AML-193 (cell line): ENCODE measurements around the gene POLR3E.
"Not testable (repeated sequence)": the region's sequence is repeated elsewhere in the genome, so short reads cannot be mapped to it uniquely, and the experiment has no call there.

Experiments
- DNase-seq, 2 experiments: peaks; one replicate each; lab custom pipeline; 2025; lab: John Stamatoyannopoulos, UW

POLR3E gene

DNA sequence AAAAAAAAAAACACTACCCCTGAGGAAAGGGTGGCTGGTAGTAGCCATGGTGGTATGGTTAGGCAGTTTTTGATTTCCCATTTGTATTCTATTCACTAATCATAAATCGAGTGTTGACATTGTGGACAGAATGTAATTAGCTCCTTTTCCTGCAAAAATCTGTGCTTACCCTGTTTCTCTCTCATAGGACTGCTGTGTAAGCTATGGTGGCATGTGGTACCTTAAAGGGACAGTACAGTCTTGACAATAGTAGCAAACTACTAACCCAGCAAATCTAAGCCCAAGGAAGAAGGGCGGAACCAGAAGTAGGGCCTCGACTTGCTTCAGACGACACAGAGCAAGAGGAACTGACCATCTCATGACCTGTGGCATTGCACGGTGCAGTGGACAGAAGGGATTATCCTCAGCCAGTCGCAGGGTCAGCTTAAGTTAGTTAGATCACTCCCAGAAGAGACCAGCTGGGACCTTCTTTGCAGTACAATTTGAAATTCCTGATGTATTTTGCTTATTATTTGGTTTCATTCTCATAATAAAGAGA lies 36.3 kb downstream of the POLR3E start:
- DNase-seq = no peak

GRCh38 chr16:22335668-22336246 lies 38.5 kb downstream of the POLR3E start:
- DNase-seq = no peak

GRCh38 chr16:22336581-22336980 lies 39.4 kb downstream of the POLR3E start:
- DNase-seq = no peak

DNA sequence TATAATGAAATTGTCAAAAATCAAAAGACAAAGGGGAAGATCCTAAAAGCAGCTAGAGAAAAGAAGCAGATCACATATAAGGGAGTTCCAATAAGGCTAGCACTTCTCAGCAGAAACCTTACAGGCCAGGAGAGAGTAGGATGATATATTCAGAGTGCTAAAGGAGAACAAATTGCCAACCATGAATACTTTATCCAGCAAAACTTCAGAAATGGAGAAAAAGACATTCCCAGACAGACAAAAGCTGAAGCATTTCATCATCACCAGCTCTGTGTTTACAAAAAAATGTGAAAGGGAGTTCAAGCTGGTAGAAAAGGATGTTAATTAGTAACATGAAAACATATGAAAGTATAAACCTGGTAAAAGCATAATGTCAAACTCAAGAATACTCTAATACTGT lies 39.8 kb downstream of the POLR3E start:
- no peak for DNase-seq

DNA sequence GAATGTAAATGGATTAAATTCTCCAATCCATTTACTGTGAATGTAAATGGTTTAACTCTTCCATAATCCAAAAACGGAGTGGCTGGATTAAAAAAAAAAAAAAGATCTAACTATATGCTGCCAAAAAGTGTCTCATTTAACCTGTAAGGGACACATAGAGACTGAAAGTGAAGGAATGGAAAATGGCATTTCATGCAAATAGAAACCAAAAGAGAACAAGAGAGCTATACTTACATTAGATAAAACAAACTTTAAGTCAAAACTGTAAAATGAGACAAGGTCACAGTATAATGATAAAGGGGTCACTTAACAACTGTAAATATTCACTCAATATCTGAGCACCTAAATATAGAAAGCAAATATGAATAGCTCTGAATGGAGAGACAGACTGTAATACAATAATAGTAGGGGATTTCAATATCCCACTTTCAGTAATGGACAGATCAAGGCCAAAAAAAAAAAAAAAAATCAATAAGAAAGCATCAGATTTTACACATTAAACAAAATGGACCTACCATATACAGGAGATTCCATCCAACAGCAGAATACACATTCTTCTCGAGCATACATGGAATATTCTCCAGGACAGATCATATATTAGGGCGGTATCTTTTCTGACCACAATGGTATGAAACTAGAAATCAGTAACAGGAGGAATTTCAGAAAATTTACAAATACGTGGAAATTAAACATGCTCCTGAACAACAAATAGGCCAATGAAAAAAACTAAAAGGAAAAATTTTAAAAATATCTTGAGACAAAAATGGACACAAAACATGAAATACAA lies 40.8 kb downstream of the POLR3E start:
- DNase-seq = no peak

GRCh38 chr16:22340945-22341344 lies 43.7 kb downstream of the POLR3E start:
- DNase-seq = no peak

- no peak for DNase-seq
Observed at GRCh38 chr16:22342082-22342481, 44.9 kb downstream of the POLR3E start.

DNA sequence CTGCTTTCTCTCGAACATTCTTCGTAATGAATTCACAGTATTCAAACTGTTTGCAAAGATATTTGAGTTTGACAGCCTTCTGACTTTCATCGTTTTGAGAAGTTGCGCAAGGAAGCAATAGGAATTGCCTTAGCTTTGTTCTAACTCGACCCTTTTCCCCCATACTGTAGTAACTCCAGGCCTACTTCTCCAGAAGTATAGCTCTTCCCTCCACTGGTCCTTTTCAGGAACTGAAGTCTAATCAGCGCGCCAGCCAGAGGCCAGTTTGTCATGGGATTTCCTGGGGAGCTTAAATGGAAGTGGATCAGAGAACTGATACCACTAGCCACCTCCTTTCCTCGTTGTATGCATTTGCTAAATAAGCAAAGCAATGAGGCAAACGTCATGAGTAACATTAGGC lies 49.3 kb downstream of the POLR3E start:
- DNase-seq = no peak

DNA sequence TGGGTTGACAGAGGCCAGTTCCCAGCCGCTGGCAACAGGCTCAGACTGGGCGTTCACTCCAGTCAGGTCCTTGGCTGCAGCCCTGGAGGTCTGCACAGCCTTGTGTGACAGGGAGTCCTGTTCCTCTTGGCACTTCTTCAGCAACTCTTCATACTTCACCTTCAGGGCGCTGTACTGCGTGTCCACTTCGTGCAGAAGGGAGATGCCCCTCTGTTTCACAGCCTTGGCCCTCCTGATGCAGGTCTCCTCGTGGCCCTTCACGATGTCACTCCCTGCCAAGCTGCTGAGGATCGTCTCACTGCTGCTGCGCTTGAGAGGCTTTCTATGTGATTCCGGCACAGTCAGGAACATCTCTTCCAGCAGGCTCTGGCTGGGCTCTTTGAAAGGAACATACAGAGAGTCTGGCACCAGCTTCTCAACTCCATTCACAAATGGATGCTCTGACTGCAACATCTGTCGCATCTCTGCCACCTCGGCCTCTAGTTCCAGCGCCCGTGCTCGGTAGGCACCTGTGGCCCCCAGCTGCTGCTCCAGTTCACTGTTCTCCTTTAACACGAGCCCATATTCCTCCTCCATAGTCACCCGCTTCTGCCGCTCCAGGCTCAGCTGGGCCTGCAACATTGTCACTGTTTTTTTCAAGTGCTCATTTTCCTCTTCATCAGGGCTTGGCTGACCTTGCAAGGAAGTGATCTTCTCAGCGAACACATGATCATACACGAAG lies 50.1 kb downstream of the POLR3E start:
- DNase-seq = no peak

DNA sequence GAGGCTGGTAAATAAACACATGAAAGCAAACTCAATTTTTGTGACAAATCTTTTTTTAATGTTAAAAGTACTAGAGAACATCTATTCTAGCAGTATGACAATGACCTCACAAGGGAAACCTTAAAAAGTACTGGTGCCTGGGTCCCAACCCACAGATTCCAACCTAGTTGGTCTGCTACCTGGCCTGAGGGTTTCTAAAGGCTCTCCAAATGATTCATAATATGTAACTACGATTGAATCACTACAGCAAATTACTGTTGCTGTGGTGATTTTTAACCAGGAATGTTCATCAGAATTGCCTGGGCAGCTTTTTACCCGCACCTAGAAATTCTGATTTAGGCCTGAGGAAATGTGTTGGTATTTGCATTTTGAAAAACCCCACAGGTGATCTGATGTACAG lies 51.1 kb downstream of the POLR3E start:
- DNase-seq = no peak

GRCh38 chr16:22351017-22351416 lies 53.8 kb downstream of the POLR3E start:
- not testable (repeated sequence) for DNase-seq

DNA sequence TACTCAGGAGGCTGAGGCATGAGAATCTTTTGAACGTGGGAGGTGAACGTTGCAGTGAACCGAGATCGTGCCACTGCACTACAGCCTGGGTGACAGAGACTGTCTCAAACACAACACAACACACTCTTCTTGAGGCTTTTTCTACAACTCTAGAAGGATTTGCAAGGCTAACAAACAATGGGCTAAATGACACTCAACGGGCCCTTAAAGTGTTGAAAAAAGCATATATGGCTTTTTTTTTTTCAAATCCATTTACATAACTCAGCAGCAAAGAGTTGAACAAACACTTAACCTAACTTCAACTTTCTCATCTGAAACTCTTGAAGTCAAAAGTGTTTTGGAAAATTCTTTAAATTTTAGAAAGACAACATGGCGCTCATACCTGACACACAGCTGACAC lies 54.9 kb downstream of the POLR3E start:
- no peak for DNase-seq

DNA sequence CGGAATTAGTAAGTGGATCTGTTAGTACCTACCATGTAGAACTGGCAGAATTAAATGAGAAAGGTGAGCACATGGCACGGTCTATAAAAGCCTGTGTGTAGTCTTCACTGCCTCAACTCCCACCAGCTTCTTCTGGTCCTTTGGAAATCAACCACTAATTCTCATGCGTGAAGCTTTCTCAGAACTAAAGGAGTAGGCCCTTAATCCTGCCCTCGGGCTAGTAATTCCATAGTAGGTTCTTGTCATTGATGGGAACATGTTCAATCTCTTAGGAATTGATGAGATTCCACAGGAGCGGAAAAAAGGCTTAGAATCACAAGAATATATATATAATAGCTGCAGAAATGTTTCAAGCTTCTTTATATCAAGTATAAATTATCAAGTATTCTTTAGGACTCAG lies 55.5 kb downstream of the POLR3E start:
- DNase-seq = no peak

- DNase-seq = peak; percentile 85 to 89
Observed at GRCh38 chr16:22353191-22353919, 56.1 kb downstream of the POLR3E start.

DNA sequence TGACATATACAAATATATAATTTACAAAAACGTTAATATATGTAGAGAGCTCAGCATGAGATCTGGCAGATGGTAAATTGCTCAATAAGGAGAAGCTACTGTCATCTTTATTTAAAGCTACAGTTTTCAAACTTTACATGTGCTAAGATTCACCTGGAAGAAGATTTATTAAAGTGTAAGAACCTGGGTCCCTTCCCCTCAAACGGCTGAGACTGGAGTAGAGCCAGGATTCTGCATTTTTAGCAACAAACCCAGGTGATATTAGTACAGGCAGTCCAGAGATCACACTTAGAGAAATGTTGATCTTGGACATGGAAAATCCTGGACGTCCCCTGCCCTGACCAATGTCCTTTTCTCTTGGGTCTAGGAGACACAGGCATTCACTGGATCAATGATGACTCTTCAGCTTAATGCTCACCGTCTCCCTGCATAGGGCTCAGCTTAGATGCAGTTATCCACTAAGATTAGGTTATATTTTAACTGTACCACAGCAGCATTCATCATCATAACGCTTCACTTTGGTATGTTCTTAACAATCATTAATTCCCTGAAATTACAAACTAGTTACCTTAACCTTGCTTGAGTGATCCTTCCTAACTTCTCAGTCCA lies 56.8 kb downstream of the POLR3E start:
- no peak for DNase-seq

DNA sequence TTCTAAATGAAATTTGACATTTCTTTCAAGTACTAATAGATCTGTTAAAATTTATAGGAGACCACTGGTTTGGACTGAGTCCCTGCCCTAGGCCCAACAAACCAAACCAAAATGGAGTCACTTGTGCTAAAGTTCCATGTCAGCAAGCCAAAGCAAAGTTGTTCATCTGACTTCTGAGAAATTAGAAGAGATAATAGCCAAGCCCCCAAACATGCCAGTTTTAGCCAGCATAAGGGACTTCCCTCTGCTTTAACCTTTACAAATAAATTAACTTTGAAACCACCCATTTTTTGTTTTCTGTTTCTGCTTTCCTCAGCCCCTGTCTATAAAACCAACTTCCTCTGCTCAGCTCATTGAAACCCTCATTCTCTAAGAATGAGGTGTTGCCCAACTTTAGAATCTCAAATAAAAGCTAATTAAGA lies 58.3 kb downstream of the POLR3E start:
- peak in 1 of 2 experiments; percentile 23 for DNase-seq

- no peak for DNase-seq
Observed at GRCh38 chr16:22356930-22357634, 59.9 kb downstream of the POLR3E start.

GRCh38 chr16:22357635-22357971 lies 60.4 kb downstream of the POLR3E start:
- DNase-seq = no peak

- DNase-seq = no peak
Observed at GRCh38 chr16:22358000-22358399, 60.8 kb downstream of the POLR3E start.

DNA sequence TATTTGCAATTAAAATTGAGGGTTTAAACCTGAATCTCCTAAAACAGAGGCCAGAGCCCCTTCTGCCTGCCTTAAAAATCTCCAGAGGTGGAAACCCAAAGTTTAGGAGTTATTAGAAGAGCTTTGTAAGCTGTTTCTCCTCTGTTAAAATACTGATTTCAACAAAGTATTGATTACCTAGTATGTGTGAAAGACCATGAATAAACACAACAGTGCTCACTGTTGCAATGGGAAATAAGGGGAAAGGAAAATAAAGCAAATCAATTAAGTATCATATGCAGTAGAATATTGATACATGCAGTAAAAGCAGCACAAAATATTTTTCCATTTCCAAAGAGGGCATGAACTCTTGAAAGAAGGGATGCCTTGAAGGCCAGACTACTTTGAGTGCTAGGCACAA lies 62.5 kb downstream of the POLR3E start:
- DNase-seq = no peak

DNA sequence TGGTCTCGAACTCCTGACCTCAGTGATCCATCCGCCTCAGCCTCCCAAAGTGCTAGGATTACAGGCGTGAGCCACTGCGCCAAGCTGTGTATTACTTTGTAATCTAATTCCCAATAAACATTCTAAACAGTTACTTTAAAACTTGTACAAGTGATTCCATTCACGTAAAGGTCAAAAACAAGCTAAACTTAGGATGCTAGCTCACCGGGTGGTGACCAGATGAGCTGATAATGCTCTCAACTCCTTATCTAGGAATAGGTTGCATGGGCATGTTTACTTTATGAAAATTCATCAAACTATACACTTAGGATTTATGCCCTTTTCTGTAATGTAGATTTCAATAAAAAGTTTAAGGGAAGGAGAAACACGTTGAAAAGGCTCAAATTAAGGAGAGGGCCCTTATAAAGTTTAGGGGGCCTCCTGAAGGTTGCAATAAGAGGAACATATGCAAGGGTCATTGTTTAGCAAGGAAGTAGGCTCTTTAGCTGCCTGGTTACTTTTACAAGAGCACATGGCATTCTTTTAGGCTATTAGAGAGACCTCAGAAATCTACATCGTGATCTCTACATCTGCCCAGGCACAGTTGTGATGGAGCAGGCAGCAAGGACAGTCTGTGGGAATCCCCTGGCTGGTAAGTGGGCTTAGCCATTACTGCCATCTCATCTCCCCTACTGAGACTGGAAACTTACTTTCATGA lies 63.9 kb downstream of the POLR3E start:
- DNase-seq = no peak
